ENCODE measurements around the gene ANKAR.

The ANKAR gene

GRCh38 chr2:189674374-189675112 is at the start of gene ANKAR:
Gene ANKAR, plus strand, starts transcription at chr2:189674670. Its CDS starts 1,821 bp downstream, at chr2:189676491.
- Histone ChIP-seq H3K27me3 (replicated peaks; ENCODE audit: control insufficient read depth, insufficient read depth, low read length) (no peaks in the 10 kb centered on the region), H3K4me3 (replicated peaks; ENCODE audit: low read depth, low read length) (peak within 1 kb of the TSS; percentile 63), H3K36me3 (ENCODE audit: control insufficient read depth, insufficient read depth, low read length) (no peaks in the 10 kb centered on the region; the same call in 1 of the 2 replicates)
- DNase-seq (ENCODE audit: extremely low read depth, insufficient read length), result peak; percentile 94
- peak; percentile 69 for TF ChIP-seq CTCF (IDR thresholded peaks at IDR 0.05; ENCODE audit: insufficient read depth, low read length, poor library complexity, severe bottlenecking)

- Histone ChIP-seq H3K27me3 (replicated peaks; ENCODE audit: control insufficient read depth, insufficient read depth, low read length) (no peaks in the 10 kb centered on the region), H3K4me3 (replicated peaks; ENCODE audit: low read depth, low read length) (no peak overlapping the region), H3K36me3 (ENCODE audit: control insufficient read depth, insufficient read depth, low read length) (no peaks in the 10 kb centered on the region)
- DNase-seq (ENCODE audit: extremely low read depth, insufficient read length), result no peak
- TF ChIP-seq CTCF (IDR thresholded peaks at IDR 0.05; ENCODE audit: insufficient read depth, low read length, poor library complexity, severe bottlenecking), result no peak
These were observed 48.8 kb upstream of the ANKAR start for GRCh38 chr2:189625636-189626035.

GRCh38 chr2:189627789-189628188 is 46.7 kb upstream of the ANKAR start:
- no peak overlapping the region for H3K4me3 ChIP-seq (replicated peaks; ENCODE audit: low read depth, low read length)
- TF ChIP-seq CTCF (IDR thresholded peaks at IDR 0.05; ENCODE audit: insufficient read depth, low read length, poor library complexity, severe bottlenecking), result no peak
- H3K27me3 ChIP-seq (replicated peaks; ENCODE audit: control insufficient read depth, insufficient read depth, low read length), result no peaks in the 10 kb centered on the region
- no peaks in the 10 kb centered on the region for H3K36me3 ChIP-seq (ENCODE audit: control insufficient read depth, insufficient read depth, low read length)
- DNase-seq (ENCODE audit: extremely low read depth, insufficient read length), result no peak

GRCh38 chr2:189628817-189629530 is 45.5 kb upstream of the ANKAR start:
- Histone ChIP-seq H3K4me3 (replicated peaks; ENCODE audit: low read depth, low read length) (no peak overlapping the region), H3K27me3 (replicated peaks; ENCODE audit: control insufficient read depth, insufficient read depth, low read length) (no peaks in the 10 kb centered on the region), H3K36me3 (ENCODE audit: control insufficient read depth, insufficient read depth, low read length) (no peaks in the 10 kb centered on the region)
- DNase-seq (ENCODE audit: extremely low read depth, insufficient read length), result no peak
- no peak for TF ChIP-seq CTCF (IDR thresholded peaks at IDR 0.05; ENCODE audit: insufficient read depth, low read length, poor library complexity, severe bottlenecking)

GRCh38 chr2:189629531-189630453 is 44.7 kb upstream of the ANKAR start:
- DNase-seq (ENCODE audit: extremely low read depth, insufficient read length), result no peak
- Histone ChIP-seq H3K4me3 (replicated peaks; ENCODE audit: low read depth, low read length) (no peak overlapping the region), H3K36me3 (ENCODE audit: control insufficient read depth, insufficient read depth, low read length) (no peaks in the 10 kb centered on the region), H3K27me3 (replicated peaks; ENCODE audit: control insufficient read depth, insufficient read depth, low read length) (no peaks in the 10 kb centered on the region)
- no peak for TF ChIP-seq CTCF (IDR thresholded peaks at IDR 0.05; ENCODE audit: insufficient read depth, low read length, poor library complexity, severe bottlenecking)
